Measurements from ENCODE around the gene KRT33B. TPM values are rescaled to one million over a fixed set of nuclear protein-coding genes. Genes with fewer than 3 reads are reported as not detected.

KRT33B gene
- total and polyA plus RNA-seq, 2 of the 13 experiments (the other 11 are each of a cell fraction or from before 2014, with no cell fraction given): not detected

- Histone ChIP-seq H3K27ac (ENCODE audit: extremely low read length, insufficient read depth, low read length) (no peak overlapping the region), H3K79me2 (ENCODE audit: insufficient read depth, low read length) (no peaks in the 10 kb centered on the region), H2AFZ (ENCODE audit: low read length) (no peak overlapping the region), H3K36me3 (replicated peaks in 1 of 2; ENCODE audit: control insufficient read depth in 1 of 2, insufficient read depth in 2 of 2, low read length in 2 of 2) (no peaks in the 10 kb centered on the region), H3K9me3 (ENCODE audit: low read length) (no peaks in the 10 kb centered on the region), H3K9ac (ENCODE audit: insufficient read depth, low read depth, low read length) (no peak overlapping the region), H3K4me1 (ENCODE audit: insufficient read depth, low read length) (no peaks in the 10 kb centered on the region), H3K4me2 (ENCODE audit: low read depth, low read length) (no peak overlapping the region), H3K4me3 (replicated peaks in 1 of 3; ENCODE audit: insufficient read depth in 1 of 3, low read depth in 2 of 3, low read length in 3 of 3) (no peak overlapping the region), H4K20me1 (ENCODE audit: insufficient read depth, low read length) (no peaks in the 10 kb centered on the region), H3K27me3 (ENCODE audit: control insufficient read depth in 1 of 2, insufficient read depth in 2 of 2, low read length in 2 of 2) (peaks cover 0 to 13% of the 10 kb centered on the region in 2 experiments; a peak in 2 of 5 replicates)
- intact Hi-C loops (cut with micrococcal nuclease; ENCODE audit: unreplicated experiment) (no loop called here), in situ Hi-C loops (cut with HindIII; ENCODE audit: extremely low pct_ligation_motif_present, low pct_unique_long_range_greater_than_20kb) (no loop called here)
- FAIRE-seq (no peak), ATAC-seq (no peak), DNase-seq (ENCODE audit: low spot score) (no peak)
- POLR2A ChIA-PET: no interaction called here
- WGBS (ENCODE audit: low lambda C conversion rate): 17% methylated on average over 5 of the region's 5 CpGs
- no TSS peak for BruUV-seq (replicated peaks)
- no peak for TF ChIP-seq KLF6 (CRISPR knock-in tag; IDR thresholded peaks at IDR 0.05)
- no peak for TF ChIP-seq KLF11 (CRISPR knock-in tag; IDR thresholded peaks at IDR 0.05)
- no peak for TF ChIP-seq ZNF766 (CRISPR knock-in tag; IDR thresholded peaks at IDR 0.05; ENCODE audit: borderline replicate concordance)
- no peak for TF ChIP-seq PHF21A (CRISPR knock-in tag; IDR thresholded peaks at IDR 0.05)
- no peak for TF ChIP-seq ZBTB39 (CRISPR knock-in tag; IDR thresholded peaks at IDR 0.05)
- no peak for TF ChIP-seq ZNF30 (CRISPR knock-in tag; IDR thresholded peaks at IDR 0.05)
- TF ChIP-seq ZMYM2 (CRISPR knock-in tag; IDR thresholded peaks at IDR 0.05): no peak
- no peak for TF ChIP-seq CHD2 (IDR thresholded peaks at IDR 0.05; ENCODE audit: low read depth, low read length)
- CTCF ChIA-PET (ENCODE audit: low intra/inter-chr PET ratio, low total read pairs): no interaction called here
Measured at GRCh38 chr17:41333098-41333497, 36.5 kb downstream of the KRT33B start.

- 3% methylated on average over 2 of the region's 2 CpGs for WGBS (ENCODE audit: low lambda C conversion rate)
- no peak for FAIRE-seq
- Histone ChIP-seq H3K27ac (ENCODE audit: extremely low read length, insufficient read depth, low read length) (no peak overlapping the region), H3K79me2 (ENCODE audit: insufficient read depth, low read length) (no peaks in the 10 kb centered on the region), H3K36me3 (replicated peaks in 1 of 2; ENCODE audit: control insufficient read depth in 1 of 2, insufficient read depth in 2 of 2, low read length in 2 of 2) (no peaks in the 10 kb centered on the region), H2AFZ (ENCODE audit: low read length) (no peak overlapping the region), H3K9ac (ENCODE audit: insufficient read depth, low read depth, low read length) (no peak overlapping the region), H3K27me3 (ENCODE audit: control insufficient read depth in 1 of 2, insufficient read depth in 2 of 2, low read length in 2 of 2) (peaks cover 0 to 13% of the 10 kb centered on the region in 2 experiments; a peak in 2 of 5 replicates), H3K9me3 (ENCODE audit: low read length) (no peaks in the 10 kb centered on the region), H3K4me3 (replicated peaks in 1 of 3; ENCODE audit: insufficient read depth in 1 of 3, low read depth in 2 of 3, low read length in 3 of 3) (no peak overlapping the region), H3K4me2 (ENCODE audit: low read depth, low read length) (no peak overlapping the region), H3K4me1 (ENCODE audit: insufficient read depth, low read length) (no peaks in the 10 kb centered on the region), H4K20me1 (ENCODE audit: insufficient read depth, low read length) (no peaks in the 10 kb centered on the region)
- intact Hi-C loops (cut with micrococcal nuclease; ENCODE audit: unreplicated experiment): no loop called here
- ATAC-seq: no peak
- CTCF ChIA-PET (ENCODE audit: low intra/inter-chr PET ratio, low total read pairs): no interaction called here
- no TSS peak for BruUV-seq (replicated peaks)
- POLR2A ChIA-PET: no interaction called here
- in situ Hi-C loops (cut with HindIII; ENCODE audit: extremely low pct_ligation_motif_present, low pct_unique_long_range_greater_than_20kb): no loop called here
- DNase-seq (ENCODE audit: low spot score): no peak
- TF ChIP-seq PLSCR1 (CRISPR knock-in tag; IDR thresholded peaks at IDR 0.05; ENCODE audit: borderline replicate concordance): no peak
- no peak for TF ChIP-seq E2F1 (CRISPR knock-in tag; IDR thresholded peaks at IDR 0.05)
- no peak for TF ChIP-seq TRIM24 (CRISPR knock-in tag; IDR thresholded peaks at IDR 0.05)
Measured at GRCh38 chr17:41332239-41332638, 37.4 kb downstream of the KRT33B start.
